Measurements from ENCODE around the gene ABCB11. TPM values are rescaled to one million over a fixed set of nuclear protein-coding genes. Genes with fewer than 3 reads are reported as not detected.
A peak's percentile ranks its signal among the peaks of the same experiment; 100 is the strongest.

ABCB11 gene
- total and polyA plus RNA-seq, 11 donors = 0.05 to 0.10 (median 0.09) TPM; not detected in 6

GRCh38 chr2:168998609-168999211, 32.4 kb downstream of the ABCB11 start:
- intact Hi-C loops (cut with DNase I) = no loop called here
- Histone ChIP-seq H3K9me3 (peaks cover 0 to 2% (median 0%) of the 10 kb centered on the region in 12 donors), H3K4me3 (no peak overlapping the region), H3K27me3 (no peaks in the 10 kb centered on the region), H3K4me1 (peaks cover 0 to 15% (median 0%) of the 10 kb centered on the region in 12 donors), H3K36me3 (no peaks in the 10 kb centered on the region), H3K27ac (no peak overlapping the region)
- DNase-seq (no peak), ATAC-seq (no peak)
- TF ChIP-seq POLR2A (IDR thresholded peaks at IDR 0.05) = no peak
- TF ChIP-seq, protein P1, sequence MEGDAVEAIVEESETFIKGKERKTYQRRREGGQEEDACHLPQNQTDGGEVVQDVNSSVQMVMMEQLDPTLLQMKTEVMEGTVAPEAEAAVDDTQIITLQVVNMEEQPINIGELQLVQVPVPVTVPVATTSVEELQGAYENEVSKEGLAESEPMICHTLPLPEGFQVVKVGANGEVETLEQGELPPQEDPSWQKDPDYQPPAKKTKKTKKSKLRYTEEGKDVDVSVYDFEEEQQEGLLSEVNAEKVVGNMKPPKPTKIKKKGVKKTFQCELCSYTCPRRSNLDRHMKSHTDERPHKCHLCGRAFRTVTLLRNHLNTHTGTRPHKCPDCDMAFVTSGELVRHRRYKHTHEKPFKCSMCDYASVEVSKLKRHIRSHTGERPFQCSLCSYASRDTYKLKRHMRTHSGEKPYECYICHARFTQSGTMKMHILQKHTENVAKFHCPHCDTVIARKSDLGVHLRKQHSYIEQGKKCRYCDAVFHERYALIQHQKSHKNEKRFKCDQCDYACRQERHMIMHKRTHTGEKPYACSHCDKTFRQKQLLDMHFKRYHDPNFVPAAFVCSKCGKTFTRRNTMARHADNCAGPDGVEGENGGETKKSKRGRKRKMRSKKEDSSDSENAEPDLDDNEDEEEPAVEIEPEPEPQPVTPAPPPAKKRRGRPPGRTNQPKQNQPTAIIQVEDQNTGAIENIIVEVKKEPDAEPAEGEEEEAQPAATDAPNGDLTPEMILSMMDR (IDR thresholded peaks at IDR 0.05) = no peak
- 63 to 72% (median 66%) methylated on average over 4 of the region's 4 CpGs for WGBS, 4 donors

GRCh38 chr2:168997794-168998193, 33.3 kb downstream of the ABCB11 start:
- WGBS, 4 donors = 89 to 92% (median 91%) methylated on average over 1 of the region's 1 CpG
- H3K36me3 ChIP-seq = no peaks in the 10 kb centered on the region
- peak overlapping the region in 2 of 12 donors; percentile 28 to 53 for H3K27ac ChIP-seq
- peaks cover 0 to 22% (median 0%) of the 10 kb centered on the region in 12 donors for H3K4me1 ChIP-seq
- H3K4me3 ChIP-seq = no peak overlapping the region
- ATAC-seq (no peak), DNase-seq (no peak)
- no peaks in the 10 kb centered on the region for H3K27me3 ChIP-seq
- no peak for TF ChIP-seq POLR2A (IDR thresholded peaks at IDR 0.05)
- TF ChIP-seq, protein P1 (IDR thresholded peaks at IDR 0.05) = no peak
- H3K9me3 ChIP-seq = peaks cover 0 to 2% (median 0%) of the 10 kb centered on the region in 12 donors
- intact Hi-C loops (cut with DNase I) = no loop called here

GRCh38 chr2:168997118-168997521, 34.0 kb downstream of the ABCB11 start:
- TF ChIP-seq POLR2A (IDR thresholded peaks at IDR 0.05) = no peak
- TF ChIP-seq, protein P1 (IDR thresholded peaks at IDR 0.05) = no peak
- Histone ChIP-seq H3K9me3 (no peaks in the 10 kb centered on the region), H3K4me3 (no peak overlapping the region), H3K27me3 (no peaks in the 10 kb centered on the region), H3K27ac (peak overlapping the region in 2 of 12 donors; percentile 28 to 53), H3K36me3 (no peaks in the 10 kb centered on the region), H3K4me1 (peaks cover 0 to 25% (median 0%) of the 10 kb centered on the region in 12 donors)
- WGBS, 4 donors = 10 to 38% (median 11%) methylated on average over 1 of the region's 1 CpG
- ATAC-seq = peak in 3 of 4 donors; percentile 14 to 79 (median 62)
- intact Hi-C loops (cut with DNase I) = no loop called here
- DNase-seq = no peak

DNA sequence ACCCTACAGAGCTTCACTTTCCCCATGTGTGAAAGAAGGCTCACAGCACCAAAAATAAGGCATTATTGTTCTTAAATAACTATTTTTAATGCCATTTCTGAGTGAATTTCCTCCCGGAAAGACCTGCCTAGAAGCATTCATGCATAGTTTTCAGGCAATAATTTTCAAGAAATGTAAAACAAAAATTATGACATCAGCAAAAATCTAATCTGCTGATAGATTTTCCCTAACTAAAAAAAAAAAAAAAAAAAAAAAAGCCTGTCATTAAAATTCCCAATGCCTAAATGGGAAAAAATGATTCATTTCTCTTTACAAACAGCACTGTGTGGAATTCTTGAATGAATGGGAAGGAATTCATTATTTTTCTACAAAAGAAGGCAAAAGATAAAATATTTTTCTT, 35.4 kb downstream of the ABCB11 start:
- ATAC-seq (no peak), DNase-seq (no peak)
- Histone ChIP-seq H3K9me3 (no peaks in the 10 kb centered on the region), H3K4me3 (no peak overlapping the region), H3K27ac (no peak overlapping the region), H3K36me3 (no peaks in the 10 kb centered on the region), H3K4me1 (peaks cover 0 to 25% (median 0%) of the 10 kb centered on the region in 12 donors), H3K27me3 (no peaks in the 10 kb centered on the region)
- TF ChIP-seq, protein P1 (IDR thresholded peaks at IDR 0.05) = no peak
- TF ChIP-seq POLR2A (IDR thresholded peaks at IDR 0.05) = no peak
- WGBS, 4 donors = 77 to 86% (median 82%) methylated on average over 1 of the region's 1 CpG
- intact Hi-C loops (cut with DNase I) = no loop called here
